NOMO-1 treated with DMSO at 0.1 percent for 48 hours (cell line): ENCODE measurements around the gene GABRP.
"Not testable (repeated sequence)": the region's sequence is repeated elsewhere in the genome, so short reads cannot be mapped to it uniquely, and the experiment has no call there.

Source experiments
- DNase-seq: peaks from one replicate; lab custom pipeline; 2025; ENCODE audit not compliant: unreplicated experiment; lab: John Stamatoyannopoulos, UW

The GABRP gene

DNA sequence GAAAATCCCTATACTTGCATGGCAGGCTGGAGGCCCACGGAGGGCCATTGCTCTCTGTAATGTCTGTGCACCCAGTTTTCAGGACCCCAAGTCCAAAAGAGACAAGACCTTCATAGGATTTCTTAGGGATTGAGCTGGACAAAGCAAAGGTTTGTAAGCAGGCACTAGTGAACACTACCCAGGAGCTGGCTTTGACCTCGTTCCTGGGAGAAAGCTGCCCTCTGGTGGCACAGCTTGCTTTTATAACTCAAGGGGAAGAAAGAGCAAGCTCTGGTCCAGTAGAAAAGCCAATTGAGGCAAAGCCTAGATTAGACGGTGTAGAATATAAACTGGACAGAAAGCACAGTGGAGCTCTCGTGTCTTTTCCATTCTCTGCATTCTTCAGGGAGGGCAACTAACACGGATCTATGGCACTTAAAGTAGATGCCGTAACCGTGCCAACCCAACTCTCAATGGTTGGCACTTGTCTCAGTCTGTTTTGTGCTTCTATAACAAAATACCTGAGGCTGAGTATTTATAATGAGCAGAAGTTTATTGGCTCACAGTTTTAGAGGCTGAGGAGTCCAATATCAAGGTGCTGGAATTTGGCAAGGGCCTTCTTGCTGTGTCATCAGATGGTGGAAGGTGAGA, 7.9 kb downstream of the GABRP start:
- peak; percentile 10 for DNase-seq

DNA sequence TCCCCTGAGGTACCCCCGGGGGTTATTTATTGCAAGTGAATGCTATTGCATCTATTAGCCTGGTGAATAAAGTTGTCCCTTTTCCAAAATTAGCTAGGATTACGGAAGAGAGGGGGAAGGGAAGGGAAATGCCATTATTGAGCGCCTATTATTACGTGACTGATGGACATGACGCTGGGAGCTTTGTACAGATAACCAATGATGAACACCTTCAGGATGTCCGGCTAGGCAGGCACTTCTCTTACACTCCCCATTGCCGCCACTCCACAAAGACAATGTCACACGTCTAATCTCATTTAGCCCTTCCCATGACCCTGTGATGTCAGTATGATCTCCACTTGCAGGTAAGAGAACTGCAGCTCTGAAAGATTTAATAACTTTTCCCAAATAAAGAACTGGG, 9.4 kb downstream of the GABRP start:
- no peak for DNase-seq

DNA sequence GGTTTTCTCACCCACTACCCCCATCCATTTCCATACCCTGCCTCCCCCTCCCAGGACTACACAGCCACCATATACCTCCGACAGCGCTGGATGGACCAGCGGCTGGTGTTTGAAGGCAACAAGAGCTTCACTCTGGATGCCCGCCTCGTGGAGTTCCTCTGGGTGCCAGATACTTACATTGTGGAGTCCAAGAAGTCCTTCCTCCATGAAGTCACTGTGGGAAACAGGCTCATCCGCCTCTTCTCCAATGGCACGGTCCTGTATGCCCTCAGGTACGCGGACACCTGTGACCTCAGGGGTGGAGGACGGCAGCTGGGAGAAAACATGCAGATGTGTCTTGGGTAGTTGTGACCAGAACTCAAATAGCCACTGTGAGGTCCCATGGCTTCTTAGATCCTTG, 11.6 kb downstream of the GABRP start:
- DNase-seq = no peak

DNA sequence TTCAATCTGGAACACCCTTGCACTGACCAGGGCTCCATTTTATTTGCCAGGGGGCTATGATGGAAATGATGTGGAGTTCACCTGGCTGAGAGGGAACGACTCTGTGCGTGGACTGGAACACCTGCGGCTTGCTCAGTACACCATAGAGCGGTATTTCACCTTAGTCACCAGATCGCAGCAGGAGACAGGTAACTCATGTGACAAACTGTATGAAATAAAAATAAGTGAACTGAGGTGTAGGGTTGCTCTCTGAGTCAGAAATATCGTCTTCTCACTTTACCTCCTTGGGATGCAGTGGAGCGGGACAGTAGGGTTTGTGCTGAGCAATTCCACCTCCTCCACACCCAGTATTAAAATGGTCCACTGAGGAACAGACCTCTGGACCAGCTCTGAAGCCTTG, 22.1 kb downstream of the GABRP start:
- no peak for DNase-seq

DNA sequence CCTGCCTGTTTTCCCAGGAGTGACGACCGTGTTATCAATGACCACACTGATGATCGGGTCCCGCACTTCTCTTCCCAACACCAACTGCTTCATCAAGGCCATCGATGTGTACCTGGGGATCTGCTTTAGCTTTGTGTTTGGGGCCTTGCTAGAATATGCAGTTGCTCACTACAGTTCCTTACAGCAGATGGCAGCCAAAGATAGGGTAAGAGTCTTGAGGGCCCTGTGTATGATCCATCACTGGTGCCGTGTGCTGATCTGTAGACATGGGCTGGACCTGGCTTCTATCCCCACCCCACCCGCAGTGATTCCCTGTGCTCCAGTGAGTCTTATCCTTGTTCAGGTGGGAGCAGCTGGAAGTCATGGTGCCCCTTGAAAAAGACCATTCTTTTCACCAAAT, 26.0 kb downstream of the GABRP start:
- DNase-seq = peak; percentile 10

DNA sequence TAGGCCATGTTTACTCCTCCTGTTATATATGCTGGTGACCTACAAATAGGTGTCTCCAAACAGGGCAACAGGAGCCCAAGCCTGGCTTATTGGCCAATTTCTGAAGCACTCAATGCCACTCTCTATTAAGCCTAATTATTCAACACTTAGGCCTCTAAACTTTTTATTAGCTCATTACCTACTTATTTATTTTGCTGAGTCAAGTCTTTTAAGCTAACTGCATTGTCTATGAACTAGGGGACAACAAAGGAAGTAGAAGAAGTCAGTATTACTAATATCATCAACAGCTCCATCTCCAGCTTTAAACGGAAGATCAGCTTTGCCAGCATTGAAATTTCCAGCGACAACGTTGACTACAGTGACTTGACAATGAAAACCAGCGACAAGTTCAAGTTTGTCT, 28.2 kb downstream of the GABRP start:
- no peak for DNase-seq

DNA sequence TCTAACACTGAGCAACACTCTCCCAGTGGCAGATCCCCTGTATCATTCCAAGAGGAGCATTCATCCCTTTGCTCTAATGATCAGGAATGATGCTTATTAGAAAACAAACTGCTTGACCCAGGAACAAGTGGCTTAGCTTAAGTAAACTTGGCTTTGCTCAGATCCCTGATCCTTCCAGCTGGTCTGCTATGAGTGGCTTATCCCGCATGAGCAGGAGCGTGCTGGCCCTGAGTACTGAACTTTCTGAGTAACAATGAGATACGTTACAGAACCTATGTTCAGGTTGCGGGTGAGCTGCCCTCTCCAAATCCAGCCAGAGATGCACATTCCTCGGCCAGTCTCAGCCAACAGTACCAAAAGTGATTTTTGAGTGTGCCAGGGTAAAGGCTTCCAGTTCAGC, 29.7 kb downstream of the GABRP start:
- DNase-seq = no peak

DNA sequence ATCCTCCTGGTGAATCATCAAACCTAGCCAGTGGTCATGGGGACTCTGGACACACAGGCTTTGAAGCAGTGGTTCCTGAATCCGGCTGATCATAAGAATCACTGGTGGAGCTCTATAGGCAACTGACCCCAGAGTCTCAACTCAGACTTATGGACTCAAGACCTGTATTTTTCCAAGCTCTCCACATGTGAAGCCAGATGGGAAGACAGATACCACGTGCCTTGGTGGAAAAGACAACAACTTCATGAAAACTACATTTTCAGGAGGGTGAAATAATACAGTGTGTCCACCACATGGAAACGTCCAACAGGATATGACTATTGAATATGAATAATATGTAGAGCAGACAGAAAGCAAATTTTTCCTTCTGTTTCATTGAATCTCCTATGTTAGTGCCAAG, 33.7 kb downstream of the GABRP start:
- no peak for DNase-seq

DNA sequence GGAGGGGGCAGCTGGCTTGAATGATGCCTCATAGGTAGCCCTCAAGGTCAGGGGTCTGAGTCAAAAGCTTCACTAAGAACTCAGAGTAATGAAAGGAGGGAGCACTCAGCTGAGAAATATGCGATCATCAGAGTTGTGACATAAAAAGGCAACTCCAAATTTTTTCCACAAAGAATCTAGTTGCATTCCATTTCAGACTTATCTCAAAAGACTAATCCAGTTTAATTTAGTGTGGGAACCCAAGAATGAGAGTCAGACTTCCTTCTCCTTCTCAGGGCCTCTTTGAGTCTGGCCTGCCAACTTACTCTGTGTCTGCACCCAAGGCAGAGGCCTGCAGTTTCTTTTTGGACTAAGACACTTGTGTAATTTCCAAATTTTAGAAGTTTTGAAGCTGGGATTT, 34.7 kb downstream of the GABRP start:
- DNase-seq = no peak

DNA sequence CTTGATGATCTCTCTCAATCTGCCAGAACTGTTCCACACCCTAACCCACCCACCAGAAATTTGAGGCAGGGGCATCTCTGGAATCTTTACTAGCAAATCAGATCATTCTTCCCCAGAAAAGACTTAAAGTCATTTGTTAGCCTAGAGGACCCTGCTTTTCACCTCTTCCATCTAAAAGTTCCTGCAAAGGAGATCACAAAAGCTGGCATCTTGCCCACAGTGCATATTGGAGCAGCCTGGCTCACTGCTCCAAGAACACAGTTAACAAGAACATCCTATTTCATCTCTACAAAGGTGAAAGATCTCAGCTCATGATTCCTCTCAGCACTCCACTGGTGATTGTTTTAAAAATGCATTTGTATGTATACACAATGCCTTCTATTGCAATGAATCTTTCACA, 36.3 kb downstream of the GABRP start:
- no peak for DNase-seq

DNA sequence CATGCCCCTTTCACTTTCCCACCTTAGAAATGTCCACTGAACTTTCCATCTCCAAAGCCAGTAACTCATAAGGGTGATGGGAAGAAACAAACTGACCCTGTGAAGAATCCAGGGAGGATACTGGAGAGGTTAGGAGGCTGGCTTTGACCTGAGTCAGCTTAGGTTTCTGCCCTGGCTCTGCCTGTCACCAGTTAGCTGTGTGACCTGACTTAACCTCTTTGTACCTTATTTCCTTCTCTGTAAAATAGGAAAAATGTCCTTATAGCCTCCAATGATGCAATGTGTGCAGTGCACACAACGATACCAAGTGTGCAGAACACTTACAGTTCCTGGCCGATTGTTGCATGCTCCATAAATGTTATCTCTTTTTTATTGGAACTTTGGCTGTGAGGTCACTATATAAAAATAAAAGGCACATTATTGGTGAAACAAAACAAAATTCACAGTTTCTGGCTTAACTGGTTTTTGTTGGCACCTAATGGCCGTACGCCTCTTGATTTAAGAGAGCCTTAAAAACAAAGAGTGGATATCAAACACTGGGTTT, 37.8 kb downstream of the GABRP start:
- DNase-seq = no peak

DNA sequence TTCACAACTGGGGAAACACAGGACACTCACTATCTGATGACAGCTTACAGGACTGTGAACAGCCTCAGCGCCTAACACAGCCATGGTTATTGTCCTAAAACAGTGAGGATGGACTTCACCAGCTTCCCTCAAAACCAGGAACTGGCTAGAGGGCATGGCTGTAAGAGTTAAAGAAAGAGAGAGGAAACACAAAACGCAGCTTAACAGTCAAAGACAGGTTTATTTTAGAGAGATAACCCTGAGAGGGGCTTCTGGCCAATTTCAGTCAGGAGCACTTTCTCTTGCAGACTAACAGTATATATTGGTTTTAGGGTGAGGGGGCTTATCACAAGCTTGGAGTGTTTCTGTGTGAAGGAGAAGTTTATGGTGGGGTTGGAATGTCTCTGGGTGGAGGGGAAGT, 42.6 kb downstream of the GABRP start:
- no peak for DNase-seq

DNA sequence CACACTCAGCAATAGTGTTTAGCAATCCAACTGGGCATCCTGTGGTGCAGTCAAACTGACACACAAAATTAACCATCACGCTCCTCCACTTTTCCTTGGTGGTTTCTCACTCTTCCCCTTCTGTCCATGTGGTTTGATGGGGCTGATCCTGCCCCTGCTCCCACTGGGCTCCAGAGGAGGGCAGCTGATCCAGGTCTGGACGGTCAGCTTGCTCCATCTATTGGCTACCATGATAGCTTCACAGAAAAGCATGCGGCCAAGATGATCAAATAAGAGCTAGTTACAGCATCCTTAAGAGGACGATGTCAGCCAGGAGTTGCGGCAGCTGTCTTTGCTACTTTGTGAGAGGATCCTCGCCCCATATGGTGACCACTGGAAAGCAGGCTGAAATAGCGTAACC, 48.7 kb downstream of the GABRP start:
- DNase-seq = no peak

DNA sequence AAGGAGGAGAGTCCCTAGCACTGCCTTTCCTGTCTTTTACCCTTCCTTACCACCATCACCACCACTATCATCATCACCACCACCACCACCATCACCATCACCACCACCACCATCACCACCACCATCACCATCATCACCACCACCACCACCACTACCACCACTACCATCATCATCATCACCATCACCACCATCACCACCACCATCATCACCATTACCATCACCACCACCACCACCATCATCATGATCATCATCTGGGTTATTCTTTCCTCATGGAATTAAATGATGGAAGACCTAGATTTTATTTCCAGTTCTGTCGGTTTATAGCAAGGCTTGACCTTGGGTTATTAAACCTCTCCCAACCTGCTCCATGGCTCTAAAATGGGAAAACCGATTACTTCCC, 50.5 kb downstream of the GABRP start:
- not testable (repeated sequence) for DNase-seq

DNA sequence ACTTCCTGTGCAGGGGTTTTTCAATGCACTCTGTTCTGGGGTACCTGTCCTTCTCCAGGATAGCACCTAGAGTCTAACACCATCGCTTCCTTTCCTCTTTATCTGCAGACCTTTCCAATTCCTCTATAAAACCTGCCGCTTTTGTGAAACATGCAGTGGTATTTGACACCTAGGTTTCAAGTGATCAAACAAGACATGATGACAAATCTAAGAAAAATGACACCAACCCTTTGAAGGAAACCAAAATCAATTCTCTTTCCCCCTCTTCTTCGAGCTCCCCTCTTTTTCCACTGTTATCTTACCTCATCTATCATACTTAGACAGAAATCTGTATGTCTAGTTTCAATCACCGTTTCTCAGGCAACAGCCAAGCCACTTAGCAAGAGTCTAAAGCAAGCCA, 52.7 kb downstream of the GABRP start:
- no peak for DNase-seq

DNA sequence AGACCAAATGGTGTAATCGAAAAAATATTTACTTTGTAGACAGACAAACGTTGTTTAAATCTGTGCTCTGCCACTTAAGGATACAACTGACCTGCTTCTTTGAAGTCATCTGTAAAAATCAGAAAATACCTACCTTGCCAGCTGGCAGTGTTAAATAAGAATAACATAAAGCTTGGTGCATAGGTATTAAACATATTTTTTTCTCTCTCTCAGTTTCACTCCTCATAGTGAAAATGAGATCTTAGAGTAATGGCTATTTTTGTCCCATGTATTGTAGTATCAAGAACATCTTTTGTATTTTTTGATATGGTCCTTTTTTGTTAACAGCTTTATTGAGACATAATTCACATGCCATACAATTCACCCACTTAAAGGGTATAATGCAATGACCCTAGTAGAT, 60.3 kb downstream of the GABRP start:
- DNase-seq = no peak

DNA sequence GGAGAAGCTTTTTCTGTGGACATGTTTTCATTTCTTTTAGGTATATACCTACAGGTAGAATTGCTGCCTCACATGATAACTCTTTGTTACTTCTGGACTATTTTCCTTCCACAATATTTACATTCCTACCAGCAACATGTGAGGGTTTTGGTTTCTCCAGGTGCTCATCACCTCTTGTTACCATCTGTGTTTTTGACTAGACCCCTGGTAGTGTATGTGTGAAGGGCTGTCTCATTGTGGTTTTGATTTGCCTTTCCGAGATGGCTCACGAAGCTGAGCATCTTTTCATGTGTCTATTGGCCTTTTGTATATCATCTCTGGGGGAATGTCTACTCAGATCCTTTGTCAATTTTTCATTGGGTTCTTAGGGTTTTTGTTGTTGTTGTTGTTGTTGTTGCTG, 61.1 kb downstream of the GABRP start:
- DNase-seq = no peak

DNA sequence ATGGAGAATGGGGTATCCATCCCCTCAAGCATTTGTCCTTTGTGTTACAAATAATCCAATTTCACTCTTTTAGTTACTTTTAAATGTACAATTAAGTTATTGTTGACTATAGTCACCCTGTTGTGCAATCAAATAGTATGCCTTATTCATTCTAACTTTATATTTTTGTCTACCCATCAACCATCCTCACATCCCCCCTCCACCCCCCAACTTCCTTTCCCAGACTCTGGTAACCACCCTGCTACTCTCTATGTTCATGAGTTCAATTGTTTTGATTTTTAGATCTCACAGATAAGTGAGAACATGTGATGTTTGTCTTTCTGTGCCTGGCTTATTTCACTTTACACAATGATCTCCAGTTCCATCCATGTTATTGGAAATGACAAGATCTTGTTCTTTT, 62.9 kb downstream of the GABRP start:
- DNase-seq = no peak

DNA sequence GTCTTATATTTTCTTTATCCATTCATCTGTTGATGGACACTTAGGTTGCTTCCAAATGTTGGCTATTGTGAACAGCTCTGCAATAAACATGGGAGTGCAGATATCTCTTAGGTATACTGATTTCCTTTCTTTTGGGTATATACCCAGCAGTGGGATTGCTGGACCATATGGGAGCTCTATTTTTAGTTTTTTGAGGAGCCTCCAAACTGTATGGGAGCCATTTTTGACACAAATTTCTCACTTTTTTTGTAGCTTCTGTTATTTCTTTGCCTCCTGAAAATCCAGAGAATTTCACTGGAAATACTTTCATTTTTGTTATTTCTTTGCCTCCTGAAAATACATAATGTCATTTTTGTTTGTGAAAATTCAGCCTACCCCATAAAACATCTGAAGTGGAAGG, 63.3 kb downstream of the GABRP start:
- no peak for DNase-seq

DNA sequence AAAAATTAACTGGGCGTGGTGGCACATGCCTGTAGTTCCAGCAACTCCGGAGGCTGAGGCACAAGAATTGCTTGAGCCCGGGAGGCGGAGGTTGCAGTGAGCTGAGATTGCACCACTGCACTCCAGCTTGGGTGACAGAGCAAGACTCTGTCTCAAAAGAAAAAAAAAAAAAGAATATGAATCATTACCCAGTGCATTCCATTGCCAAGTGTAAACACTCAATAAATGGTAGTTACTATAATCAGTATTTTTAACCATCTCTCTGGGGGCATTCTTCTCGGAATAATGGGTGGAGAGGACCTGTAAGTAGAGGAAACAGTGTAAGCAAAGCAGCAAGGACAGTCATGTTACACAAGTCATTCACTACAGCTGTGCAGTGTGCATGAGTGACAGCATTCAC, 64.5 kb downstream of the GABRP start:
- DNase-seq = no peak

DNA sequence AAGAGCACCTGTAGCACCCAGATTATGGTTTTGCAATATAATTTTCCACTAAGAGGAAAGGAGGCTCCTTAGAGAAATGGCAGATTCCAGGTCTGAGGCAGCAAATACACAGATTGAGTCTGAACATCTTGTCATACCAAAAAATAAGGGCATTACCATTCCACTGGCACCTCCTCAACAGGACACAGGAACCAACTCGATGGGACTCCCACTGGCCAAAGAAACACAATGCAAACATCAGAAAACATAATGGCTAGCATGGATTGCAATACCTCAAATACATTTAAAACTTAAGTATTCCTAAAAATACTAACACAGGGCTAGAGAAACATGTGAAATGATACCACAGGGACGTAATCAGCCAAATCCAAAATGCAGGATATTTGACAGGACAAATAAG, 65.8 kb downstream of the GABRP start:
- no peak for DNase-seq

DNA sequence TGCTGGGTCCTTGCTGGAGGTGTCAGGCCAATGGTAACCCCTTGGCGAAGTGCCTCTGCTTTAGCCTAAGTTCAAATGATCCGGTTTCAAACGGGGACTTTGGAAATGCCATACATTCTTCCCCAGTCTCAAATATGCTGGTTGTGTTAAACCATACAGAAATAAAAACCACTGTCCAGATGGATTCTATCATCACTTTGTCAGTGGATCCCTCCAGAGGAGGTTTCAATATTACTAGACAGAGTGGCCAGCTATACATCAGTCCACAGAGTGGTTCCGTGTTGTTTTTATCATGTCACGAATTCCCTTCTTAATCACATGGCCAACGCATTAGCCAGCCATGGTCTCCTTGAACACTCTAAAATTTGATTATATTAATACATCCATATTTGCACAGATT, 71.0 kb downstream of the GABRP start:
- DNase-seq = no peak

DNA sequence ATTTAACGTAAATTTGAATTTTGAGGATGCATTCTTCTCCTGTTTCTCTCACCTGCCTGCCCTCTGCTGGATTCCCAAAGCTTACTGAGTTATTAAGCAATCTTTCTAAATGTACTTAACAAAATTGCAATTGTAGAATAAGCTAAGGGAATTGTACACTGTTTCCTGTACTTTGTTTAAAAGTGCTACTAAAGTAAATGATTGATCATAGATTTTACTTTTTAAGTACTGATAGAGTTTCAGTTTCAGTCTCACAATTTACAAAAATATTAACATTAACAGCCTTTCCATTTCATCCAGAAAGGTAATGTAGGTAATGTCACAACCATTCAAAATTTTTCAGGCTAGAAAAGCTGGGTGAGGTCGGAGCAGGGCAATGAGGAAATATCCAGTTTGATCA, 73.5 kb downstream of the GABRP start:
- DNase-seq = no peak

DNA sequence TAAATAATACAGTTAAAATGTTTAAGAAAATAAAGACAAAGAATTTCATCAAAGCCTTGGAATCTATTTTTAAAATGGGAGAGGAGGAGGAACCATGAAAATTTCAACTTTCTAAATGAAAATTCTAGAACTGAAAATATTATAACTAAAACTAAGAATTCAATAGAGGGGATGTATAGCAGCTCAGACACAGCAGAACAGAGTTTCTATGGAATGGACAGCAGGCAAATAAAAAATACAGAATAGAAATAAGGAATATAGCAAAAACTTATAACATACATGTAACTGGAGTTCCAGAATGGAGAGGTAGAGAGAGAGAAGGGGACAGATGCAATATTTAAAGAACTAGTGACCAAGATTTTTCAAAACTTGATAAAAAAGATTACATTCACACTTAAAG, 76.9 kb downstream of the GABRP start:
- DNase-seq = no peak
